GM12878 (cell line): ENCODE results near the gene STARD5. TPM values are rescaled to one million over a fixed set of nuclear protein-coding genes. Genes with fewer than 3 reads are reported as not detected.

Source experiments
- ATAC-seq: fragments of 200-7000 bp; cut with Tn5 transposase; 3 replicates; pipeline ENCODE4 v1.9.1; 2020; ENCODE audit warnings: mild to moderate bottlenecking, moderate library complexity
- BruUV-seq: library from RNA; stranded (reverse); fragments of 400-500 nt; replicated peaks from 2 replicates; lab custom pipeline; 2021; lab: Mats Ljungman, UMichigan
- CTCF ChIA-PET: fragments of 300-600 bp; sonication (Branson Sonifier 250); formaldehyde crosslinking; extraction: SDS; loops from one replicate; lab custom pipeline; 2021; ENCODE audit warnings: inconsistent platforms; lab: Yijun Ruan, JAX
- POLR2A ChIA-PET: fragments of 350-600 bp; formaldehyde crosslinking; extraction: SDS; loops from one replicate; lab custom pipeline; 2021; ENCODE audit warnings: inconsistent platforms; lab: Charles Lee
- RAD21 ChIA-PET: fragments of 300-600 bp; sonication (Branson Sonifier 250); formaldehyde crosslinking; loops from one replicate; lab custom pipeline; 2023; ENCODE audit warnings: antibody characterized with exemption; ENCODE audit not compliant: unreplicated experiment; lab: Charles Lee
- SMC1A ChIA-PET: fragments of 300-600 bp; sonication (Branson Sonifier 250); formaldehyde crosslinking; loops from one replicate; lab custom pipeline; 2023; ENCODE audit not compliant: unreplicated experiment, uncharacterized antibody; lab: Charles Lee
- DNase-seq: peaks from one replicate; pipeline ENCODE4 v3.0.0-alpha.2; 2011; ENCODE audit warnings: low read depth, low spot score
- FAIRE-seq: peaks from 3 replicates; lab custom pipeline; 2011; peaks lifted over from hg19 to GRCh38; lab: Jason Lieb, UNC
- H2AFZ ChIP-seq: 2 replicates; pipeline ENCODE4 v1.6.0; 2011; ENCODE audit warnings: low read depth, low read length, control low read depth; ENCODE audit not compliant: control insufficient read depth
- H3K27ac ChIP-seq: 2 replicates; pipeline ENCODE4 v1.5.1; 2011; ENCODE audit warnings: control low read depth; ENCODE audit not compliant: control insufficient read depth, insufficient read depth
- H3K27me3 ChIP-seq, 2 experiments: replicated peaks in 1 of 2; 2 replicates each; pipeline versions ENCODE4 v1.6.0 to v1.6.1; 2011; ENCODE audit warnings: low read length in 1 of 2; ENCODE audit not compliant: control insufficient read depth in 2 of 2, insufficient read depth in 2 of 2
- H3K36me3 ChIP-seq, 2 experiments: 2 replicates each; pipeline ENCODE4 v1.5.1; 2011; ENCODE audit warnings: low read length in 1 of 2; ENCODE audit not compliant: control insufficient read depth in 2 of 2, insufficient read depth in 2 of 2
- H3K4me1 ChIP-seq: 2 replicates; pipeline ENCODE4 v1.6.1; 2011; ENCODE audit warnings: mild to moderate bottlenecking, low read length, moderate library complexity, mixed read lengths; ENCODE audit not compliant: control insufficient read depth, insufficient read depth
- H3K4me2 ChIP-seq: 2 replicates; pipeline ENCODE4 v1.6.0; 2011; ENCODE audit warnings: control low read depth; ENCODE audit not compliant: control insufficient read depth, insufficient read depth
- H3K4me3 ChIP-seq: fragments of 200-600 bp; sonication (generic); 2 replicates; pipeline ENCODE4 v1.5.1; 2016
- H3K79me2 ChIP-seq: 2 replicates; pipeline ENCODE4 v1.6.0; 2011; ENCODE audit warnings: low read length; ENCODE audit not compliant: control insufficient read depth, insufficient read depth
- H3K9ac ChIP-seq: 2 replicates; pipeline ENCODE4 v1.8.0; 2011; ENCODE audit warnings: low read length, control low read depth, mixed read lengths; ENCODE audit not compliant: control insufficient read depth, insufficient read depth
- H3K9me3 ChIP-seq: replicated peaks from 3 replicates; pipeline ENCODE4 v1.5.1; 2011; ENCODE audit warnings: mild to moderate bottlenecking, low read length; ENCODE audit not compliant: control insufficient read depth, insufficient read depth
- H4K20me1 ChIP-seq: 2 replicates; pipeline ENCODE4 v1.6.0; 2011; ENCODE audit not compliant: control insufficient read depth, insufficient read depth
- CREM ChIP-seq: IDR thresholded peaks from 2 replicates; pipeline ENCODE4 v1.6.1; 2014; ENCODE audit warnings: antibody characterized with exemption, low read depth
- EP300 ChIP-seq, 2 experiments: fragments of 150-350 bp in 1 of 2; IDR thresholded peaks; 2 replicates each; pipeline ENCODE4 v1.6.1; 2011 to 2012; ENCODE audit warnings: low read depth in 2 of 2, low read length in 2 of 2, borderline replicate concordance in 1 of 2, improper control_type of control experiment in 1 of 2, inconsistent platforms in 1 of 2; ENCODE audit not compliant: control insufficient read depth in 1 of 2
- MLLT1 ChIP-seq: fragments of 450-650 bp; IDR thresholded peaks from 2 replicates; pipeline ENCODE4 v1.6.1; 2016; ENCODE audit warnings: mild to moderate bottlenecking
- RBBP5 ChIP-seq: fragments of 200-600 bp; sonication (generic); conservative IDR thresholded peaks from 2 replicates; pipeline ENCODE4 v1.6.1; 2016
- SPI1 ChIP-seq: IDR thresholded peaks from 2 replicates; pipeline ENCODE4 v1.6.1; 2011; ENCODE audit warnings: low read depth, mild to moderate bottlenecking, low read length, moderate library complexity, borderline replicate concordance; ENCODE audit not compliant: insufficient read depth
- ZNF687 ChIP-seq: fragments of 450-650 bp; IDR thresholded peaks from 2 replicates; pipeline ENCODE4 v1.6.1; 2017; ENCODE audit warnings: mild to moderate bottlenecking, moderate library complexity
- WGBS: methylation state at CpG from one replicate; pipeline ENCODE4 v1.1.6; 2016; ENCODE audit warnings: low lambda C conversion rate; ENCODE audit not compliant: insufficient replicate concordance, insufficient coverage; ENCODE audit errors: missing lambda C conversion rate; 5-methylcytosine and 5-hydroxymethylcytosine counted together
- in situ Hi-C: fragments of 300-500 bp; cut with MboI; formaldehyde crosslinking; loops from 9 replicates; pipeline ENCODE4 v1.14.3; 2018; ENCODE audit warnings: mixed read lengths
- intact Hi-C: fragments of 100-400 bp; cut with micrococcal nuclease; formaldehyde crosslinking; loops from one replicate; pipeline ENCODE4 v1.14.2; 2022; ENCODE audit not compliant: unreplicated experiment
- polyA plus RNA-seq, 11 experiments: library from polyadenylated mRNA; depleted of rRNA in 4 of 11; unstranded in 6 of 11; stranded (reverse) in 5 of 11; fragments of >200 nt; fragmentation: Nextera tagmentation in 4 of 11; fragmentation: Illumina TruSeq in 1 of 11; extraction: Ambion mirVana in 4 of 11; extraction: Trizol in 1 of 11; gene quantifications; 1 replicate in 1 of 11; 2 replicates in 10 of 11; pipeline versions ENCODE4 v1.2.1 to v1.2.3, GENCODE V29; 2011 to 2016; ENCODE audit warnings: inconsistent platforms in 2 of 11, missing spikeins in 2 of 11, low read depth in 1 of 11
- total RNA-seq, 4 experiments: library from RNA; depleted of rRNA in 3 of 4; stranded (reverse); fragments of >200 nt in 3 of 4; fragmentation: Illumina TruSeq in 1 of 4; extraction: Trizol in 1 of 4; gene quantifications; 2 replicates each; pipeline versions ENCODE4 v1.2.1 to v1.2.3, GENCODE V29; 2013 to 2021

Gene STARD5
- total and polyA plus RNA-seq, 10 of the 15 experiments (the other 5 are each of a cell fraction or from before 2014, with no cell fraction given): 2.3 to 9.4 (median 4.7) TPM

GRCh38 chr15:81302701-81303109, 21.2 kb downstream of the STARD5 start:
- Histone ChIP-seq H4K20me1 (no peaks in the 10 kb centered on the region), H3K9me3 (no peaks in the 10 kb centered on the region), H3K36me3 (peaks cover 25 to 45% of the 10 kb centered on the region in 2 experiments), H3K4me1 (peaks cover 48% of the 10 kb centered on the region), H3K4me2 (peak overlapping the region; percentile 91), H2AFZ (no peak overlapping the region), H3K79me2 (peaks cover 73% of the 10 kb centered on the region), H3K9ac (peak overlapping the region; percentile 67), H3K27me3 (no peaks in the 10 kb centered on the region), H3K4me3 (peak overlapping the region; percentile 62), H3K27ac (peak overlapping the region; percentile 99)
- ATAC-seq (peak; percentile 40), FAIRE-seq (no peak), DNase-seq (no peak)
- ChIA-PET SMC1A (interaction anchor here (0.9 to 5.3 kb wide), 9 partner anchors 8 to 34 kb away, joined by 3 to 107 read pairs (median 13); partner anchors contain the start of gene STARD5), RAD21 (interaction anchor here (0.6 to 5.6 kb wide), 10 partner anchors 9 to 283 kb away, joined by 4 to 83 read pairs (median 9); no protein-coding TSS in a partner anchor), CTCF (interaction anchor here (0.6 to 4.8 kb wide), 9 partner anchors 9 to 302 kb away, joined by 3 to 50 read pairs (median 12); partner anchors contain the start of gene TLNRD1), POLR2A (interaction anchor here (0.6 to 7.0 kb wide), 6 partner anchors 9 to 177 kb away, joined by 3 to 103 read pairs (median 17); partner anchors contain the start of gene STARD5)
- 84% methylated on average over 6 of the region's 6 CpGs for WGBS
- TF ChIP-seq CREM (peak; percentile 19; the same call in 1 of the 2 replicates), MLLT1 (no peak), ZNF687 (peak; percentile 55; the same call in 1 of the 2 replicates), EP300 (IDR thresholded peaks at IDR 0.05; ENCODE audit: borderline replicate concordance in 1 of 2, control insufficient read depth in 1 of 2, low read depth in 2 of 2, low read length in 2 of 2) (0 out of 4 replicates have a peak, but pooled peaks of 1 of the 2 experiments have one; percentile 16), SPI1 (peak; percentile 82; the same call in 1 of the 2 replicates), RBBP5 (no peak)
- no TSS peak for BruUV-seq
- intact Hi-C loops (no loop called here), in situ Hi-C loops (no loop called here)
